ENCODE measurements around the gene CFAP20DC. TPM values are rescaled to one million over a fixed set of nuclear protein-coding genes. Genes with fewer than 3 reads are reported as not detected.

CFAP20DC gene
- total and polyA plus RNA-seq, 2 experiments from 2014 or later, result 2.2 to 2.3 TPM

DNA sequence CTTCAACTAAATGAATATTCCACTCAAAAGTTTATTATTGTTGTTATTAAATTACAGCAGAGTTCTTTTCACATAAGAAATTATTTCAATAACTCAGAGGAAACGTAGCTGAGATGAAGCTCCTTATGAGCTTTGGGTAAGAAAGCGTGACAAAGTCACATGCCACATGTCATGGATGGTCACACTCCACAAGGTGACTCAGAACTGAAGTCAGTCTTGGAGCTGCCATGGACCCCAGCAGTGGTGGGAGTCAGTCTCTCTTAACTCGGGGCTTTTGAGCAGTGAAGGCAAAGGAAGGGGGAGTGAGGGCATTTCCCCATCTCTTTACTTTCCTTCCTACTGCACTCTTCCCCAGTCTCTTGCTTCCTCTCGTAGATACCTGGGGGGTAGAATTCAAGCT is 295.8 kb downstream of the CFAP20DC start:
- 90% methylated on average over 4 of the region's 4 CpGs for WGBS (ENCODE audit: low lambda C conversion rate, missing lambda C conversion rate)
- Histone ChIP-seq H3K4me1 (ENCODE audit: insufficient read depth) (no peaks in the 10 kb centered on the region), H2AFZ (no peak overlapping the region), H3K36me3 (replicated peaks; ENCODE audit: insufficient read depth, low read depth) (no peaks in the 10 kb centered on the region), H3K4me2 (no peak overlapping the region), H3K27me3 (no peaks in the 10 kb centered on the region), H3K9me3 (ENCODE audit: low read depth) (no peaks in the 10 kb centered on the region), H3K4me3 (no peak overlapping the region), H3K27ac (no peak overlapping the region), H3K79me2 (no peaks in the 10 kb centered on the region), H4K20me1 (ENCODE audit: insufficient read depth, poor library complexity, severe bottlenecking) (no peaks in the 10 kb centered on the region), H3K9me2 (replicated peaks; ENCODE audit: insufficient read depth) (no peaks in the 10 kb centered on the region)
- TF ChIP-seq EZH2phosphoT487 (IDR thresholded peaks at IDR 0.05; ENCODE audit: low read depth, severe bottlenecking, unreplicated experiment) (no peak), EZH2 (IDR thresholded peaks at IDR 0.05; ENCODE audit: borderline replicate concordance) (no peak), CTCF (IDR thresholded peaks at IDR 0.05; ENCODE audit: poor library complexity) (no peak)
- DNase-seq (ENCODE audit: low spot score), result no peak

- H3K4me2 ChIP-seq, result no peak overlapping the region
Observed at GRCh38 chr3:58751882-58752567, 297.8 kb downstream of the CFAP20DC start.

GRCh38 chr3:58751235-58751634 is 298.6 kb downstream of the CFAP20DC start:
- H3K4me3 ChIP-seq, result no peak overlapping the region
- H2AFZ ChIP-seq, result no peak overlapping the region
- no peaks in the 10 kb centered on the region for H3K9me2 ChIP-seq (replicated peaks; ENCODE audit: insufficient read depth)
- H4K20me1 ChIP-seq (ENCODE audit: insufficient read depth, poor library complexity, severe bottlenecking), result no peaks in the 10 kb centered on the region
- H3K27ac ChIP-seq, result no peak overlapping the region
- H3K4me2 ChIP-seq, result no peak overlapping the region
- WGBS (ENCODE audit: low lambda C conversion rate, missing lambda C conversion rate), result 59% methylated on average over 4 of the region's 4 CpGs
- no peaks in the 10 kb centered on the region for H3K79me2 ChIP-seq
- DNase-seq (ENCODE audit: low spot score), result no peak
- no peaks in the 10 kb centered on the region for H3K36me3 ChIP-seq (replicated peaks; ENCODE audit: insufficient read depth, low read depth)
- H3K27me3 ChIP-seq, result no peaks in the 10 kb centered on the region
- H3K9me3 ChIP-seq (ENCODE audit: low read depth), result no peaks in the 10 kb centered on the region
- no peak for TF ChIP-seq EZH2 (IDR thresholded peaks at IDR 0.05; ENCODE audit: borderline replicate concordance)
- no peaks in the 10 kb centered on the region for H3K4me1 ChIP-seq (ENCODE audit: insufficient read depth)

More at GRCh38 chr3:58751882-58752567, 297.8 kb downstream of the CFAP20DC start:
- H2AFZ ChIP-seq, result no peak overlapping the region
- no peaks in the 10 kb centered on the region for H3K9me3 ChIP-seq (ENCODE audit: low read depth)
- no peaks in the 10 kb centered on the region for H4K20me1 ChIP-seq (ENCODE audit: insufficient read depth, poor library complexity, severe bottlenecking)
- no peak overlapping the region for H3K4me3 ChIP-seq
- H3K27ac ChIP-seq, result no peak overlapping the region
- H3K36me3 ChIP-seq (replicated peaks; ENCODE audit: insufficient read depth, low read depth), result no peaks in the 10 kb centered on the region
- no peak for DNase-seq (ENCODE audit: low spot score)
- no peaks in the 10 kb centered on the region for H3K79me2 ChIP-seq
- H3K9me2 ChIP-seq (replicated peaks; ENCODE audit: insufficient read depth), result no peaks in the 10 kb centered on the region
- TF ChIP-seq CTCF (IDR thresholded peaks at IDR 0.05; ENCODE audit: poor library complexity) (no peak), EZH2phosphoT487 (IDR thresholded peaks at IDR 0.05; ENCODE audit: low read depth, severe bottlenecking, unreplicated experiment) (no peak), EZH2 (IDR thresholded peaks at IDR 0.05; ENCODE audit: borderline replicate concordance) (no peak)
- WGBS (ENCODE audit: low lambda C conversion rate, missing lambda C conversion rate), result 78% methylated on average over 3 of the region's 3 CpGs
- H3K4me1 ChIP-seq (ENCODE audit: insufficient read depth), result no peaks in the 10 kb centered on the region
- no peaks in the 10 kb centered on the region for H3K27me3 ChIP-seq

DNA sequence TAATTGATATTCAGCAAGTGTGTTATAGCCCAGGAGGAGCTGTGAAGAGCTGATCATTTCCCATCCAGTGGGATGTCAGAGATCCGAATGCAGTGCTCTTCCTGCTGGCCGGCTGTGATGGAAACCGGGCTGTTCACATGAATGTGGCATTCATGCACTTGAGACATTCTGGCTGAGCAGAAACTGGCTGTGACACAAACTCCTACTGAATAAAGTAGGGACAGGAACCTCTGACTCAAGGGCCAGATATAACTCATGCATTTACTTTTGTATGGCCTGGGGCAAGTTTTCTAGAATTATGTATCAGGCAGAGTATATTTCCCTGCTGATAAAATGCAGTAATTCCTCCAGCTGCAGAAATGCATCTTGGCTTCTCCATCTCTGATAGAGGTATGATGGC is 299.9 kb downstream of the CFAP20DC start:
- 79% methylated on average over 3 of the region's 3 CpGs for WGBS (ENCODE audit: low lambda C conversion rate, missing lambda C conversion rate)
- Histone ChIP-seq H3K9me3 (ENCODE audit: low read depth) (no peaks in the 10 kb centered on the region), H3K4me3 (no peak overlapping the region), H3K79me2 (no peaks in the 10 kb centered on the region), H3K4me2 (no peak overlapping the region), H3K27ac (no peak overlapping the region), H3K4me1 (ENCODE audit: insufficient read depth) (no peaks in the 10 kb centered on the region), H3K36me3 (replicated peaks; ENCODE audit: insufficient read depth, low read depth) (no peaks in the 10 kb centered on the region), H4K20me1 (ENCODE audit: insufficient read depth, poor library complexity, severe bottlenecking) (no peaks in the 10 kb centered on the region), H3K27me3 (no peaks in the 10 kb centered on the region), H2AFZ (no peak overlapping the region), H3K9me2 (replicated peaks; ENCODE audit: insufficient read depth) (no peaks in the 10 kb centered on the region)
- TF ChIP-seq EZH2phosphoT487 (IDR thresholded peaks at IDR 0.05; ENCODE audit: low read depth, severe bottlenecking, unreplicated experiment), result no peak
- no peak for TF ChIP-seq EZH2 (IDR thresholded peaks at IDR 0.05; ENCODE audit: borderline replicate concordance)
- TF ChIP-seq CTCF (IDR thresholded peaks at IDR 0.05; ENCODE audit: poor library complexity), result no peak
- DNase-seq (ENCODE audit: low spot score), result no peak
